Mammary epithelial cell (primary cell): Measurements from ENCODE around the gene RPRD1B.

Experiments
- CTCF ChIP-seq, 2 donors: IDR thresholded peaks in 1 of 2; conservative IDR thresholded peaks in 1 of 2; 2 replicates each; pipeline ENCODE4 v1.5.1; 2011 to 2012; ENCODE audit warnings: inconsistent platforms in 2 of 2, low read length in 2 of 2, mild to moderate bottlenecking in 2 of 2, control low read depth in 1 of 2, low read depth in 1 of 2; ENCODE audit not compliant: insufficient read depth in 1 of 2; ENCODE audit errors: extremely low read depth in 1 of 2
- EZH2 ChIP-seq: IDR thresholded peaks from 2 replicates; pipeline ENCODE4 v1.6.1; 2012; ENCODE audit warnings: low read length, inconsistent platforms, borderline replicate concordance

DNA sequence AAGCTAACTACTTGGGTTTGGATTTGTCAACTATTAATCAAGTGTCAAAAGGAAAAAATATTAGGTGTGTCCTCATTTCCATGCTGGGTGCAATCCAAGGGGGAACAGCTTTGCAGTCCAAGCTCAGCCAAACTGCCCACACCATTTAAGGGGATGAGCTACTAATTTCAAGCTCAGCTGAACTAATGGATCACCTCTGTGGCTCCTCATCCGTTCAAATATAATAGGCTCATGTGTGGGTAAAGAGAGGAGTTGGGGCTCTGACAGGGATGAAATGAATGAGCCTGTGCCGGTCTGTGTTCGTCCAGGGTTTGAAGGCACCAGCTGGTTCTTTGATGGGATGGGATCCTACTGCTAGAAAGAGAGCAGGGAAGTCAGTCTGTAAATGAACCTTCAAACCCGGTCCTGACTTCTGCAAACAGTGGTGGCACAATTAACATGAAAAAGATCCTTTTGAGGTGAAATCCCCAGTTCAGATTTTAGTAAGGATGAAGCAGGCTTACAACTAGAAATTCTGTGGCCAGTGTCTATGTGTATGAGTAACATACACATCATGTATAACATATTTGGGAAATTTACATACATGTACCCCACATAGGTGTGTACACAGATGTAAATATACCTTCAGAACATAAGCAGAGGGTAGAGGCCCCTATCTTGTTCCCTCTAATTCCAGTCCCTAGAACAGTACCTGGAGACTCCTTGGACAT lies 42.2 kb upstream of the RPRD1B start:
- TF ChIP-seq EZH2 = no peak
- TF ChIP-seq CTCF (conservative IDR thresholded peaks at IDR 0.05 in 1 of 2, IDR thresholded peaks at IDR 0.05 in 1 of 2; ENCODE audit: extremely low read depth in 1 of 2, insufficient read depth in 1 of 2, low read depth in 1 of 2, low read length in 2 of 2) = no peak
